Measurements from ENCODE around the gene UPK1B.

- TF ChIP-seq, protein P1, sequence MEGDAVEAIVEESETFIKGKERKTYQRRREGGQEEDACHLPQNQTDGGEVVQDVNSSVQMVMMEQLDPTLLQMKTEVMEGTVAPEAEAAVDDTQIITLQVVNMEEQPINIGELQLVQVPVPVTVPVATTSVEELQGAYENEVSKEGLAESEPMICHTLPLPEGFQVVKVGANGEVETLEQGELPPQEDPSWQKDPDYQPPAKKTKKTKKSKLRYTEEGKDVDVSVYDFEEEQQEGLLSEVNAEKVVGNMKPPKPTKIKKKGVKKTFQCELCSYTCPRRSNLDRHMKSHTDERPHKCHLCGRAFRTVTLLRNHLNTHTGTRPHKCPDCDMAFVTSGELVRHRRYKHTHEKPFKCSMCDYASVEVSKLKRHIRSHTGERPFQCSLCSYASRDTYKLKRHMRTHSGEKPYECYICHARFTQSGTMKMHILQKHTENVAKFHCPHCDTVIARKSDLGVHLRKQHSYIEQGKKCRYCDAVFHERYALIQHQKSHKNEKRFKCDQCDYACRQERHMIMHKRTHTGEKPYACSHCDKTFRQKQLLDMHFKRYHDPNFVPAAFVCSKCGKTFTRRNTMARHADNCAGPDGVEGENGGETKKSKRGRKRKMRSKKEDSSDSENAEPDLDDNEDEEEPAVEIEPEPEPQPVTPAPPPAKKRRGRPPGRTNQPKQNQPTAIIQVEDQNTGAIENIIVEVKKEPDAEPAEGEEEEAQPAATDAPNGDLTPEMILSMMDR (conservative IDR thresholded peaks at IDR 0.05; ENCODE audit: low read length) = no peak
- no peak for TF ChIP-seq EZH2phosphoT487 (IDR thresholded peaks at IDR 0.05; ENCODE audit: borderline replicate concordance, low read depth, low read length)
These were observed 45.7 kb downstream of the UPK1B start for GRCh38 chr3:119219069-119219468.

All from OCI-LY7 (cell line).